Camera-type eye (tissue), 1 donor: ENCODE measurements around the gene CASP4. TPM values are rescaled to one million over a fixed set of nuclear protein-coding genes. Genes with fewer than 3 reads are reported as not detected.

Source experiments
- total RNA-seq: library from RNA; depleted of rRNA; stranded (reverse); fragments of >200 nt; gene quantifications from one replicate; pipeline ENCODE4 v1.2.3, GENCODE V29; 2014

CASP4 gene
- total RNA-seq = 38.8 TPM

DNA sequence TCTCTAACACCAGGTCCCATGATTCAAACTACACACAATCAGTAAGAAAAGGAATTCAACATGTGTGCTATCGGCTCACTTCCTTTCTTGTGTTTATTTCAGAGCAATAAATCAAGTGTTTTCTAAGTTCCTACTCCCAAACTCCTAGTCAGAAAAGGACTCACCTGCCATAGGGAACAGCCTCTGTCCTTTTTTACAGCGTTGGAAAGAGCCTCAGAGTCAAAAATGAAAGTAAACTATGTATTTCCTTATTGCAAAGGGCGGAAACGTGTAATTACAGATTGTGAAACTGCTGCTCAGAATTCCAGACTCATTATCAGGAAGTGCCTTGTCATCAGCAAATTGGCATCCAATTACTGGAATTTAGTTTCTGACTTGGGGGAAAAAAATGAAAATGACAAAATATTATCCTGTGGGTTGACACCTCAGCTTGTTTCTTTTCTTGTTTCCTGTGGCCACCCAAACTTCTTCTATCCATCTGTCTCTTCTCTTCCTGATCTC lies at the start of gene CASP4:
TSS of gene CASP4 (minus strand) at position 220 of the 501 bp plus-strand sequence. CDS start at position 171, 49 bp downstream.

DNA sequence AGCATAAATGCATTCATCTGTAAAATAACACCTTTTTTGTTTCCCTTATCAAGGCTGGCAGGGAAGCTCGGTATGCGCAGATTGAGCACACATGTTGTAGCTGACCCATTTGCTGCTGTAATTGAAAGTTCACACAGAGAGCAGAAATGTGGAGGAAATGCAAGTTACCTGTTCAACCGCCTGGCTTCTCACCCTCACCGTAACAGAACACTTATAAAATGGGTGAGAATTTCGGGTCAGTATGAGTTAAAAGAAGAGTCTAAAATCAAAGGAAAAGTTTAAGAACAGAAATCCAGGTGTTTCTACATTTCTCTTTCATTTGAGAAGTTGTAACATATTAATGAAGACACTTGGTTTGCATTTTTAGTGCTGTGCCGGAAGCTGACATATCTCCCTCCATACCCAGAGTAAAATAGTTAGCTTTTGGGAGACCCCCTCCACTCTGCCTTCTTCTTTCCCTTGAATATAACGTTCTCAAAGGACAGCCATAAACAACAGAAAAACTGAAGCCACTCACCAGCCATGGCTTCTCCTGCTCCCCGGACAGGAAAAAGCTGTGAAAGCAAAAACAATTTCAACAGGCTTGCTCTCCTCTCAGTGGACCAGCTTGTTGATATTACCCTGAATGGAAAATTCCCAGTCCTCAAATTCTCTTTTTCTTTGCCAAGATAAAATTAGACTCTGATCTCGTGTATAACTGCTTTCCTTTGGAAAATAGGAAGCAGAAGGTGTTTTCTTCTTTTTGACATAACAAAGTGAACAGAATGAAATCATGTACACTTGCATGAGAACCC lies 70.3 kb downstream of the CASP4 start, which contains the start of gene CASP12:
TSS of gene CASP12 (minus strand) at position 570 of the 794 bp plus-strand sequence.

Other genes starting within 250 kb of the CASP4 start
- gene CASP12, start 70.1 kb downstream of the CASP4 start, total RNA-seq = 0.27 TPM
- gene CASP5, start 54.6 kb upstream of the CASP4 start, total RNA-seq = not detected
- gene CASP1, start 66.6 kb upstream of the CASP4 start, total RNA-seq = 6.8 TPM
- gene CARD16, start 76.8 kb upstream of the CASP4 start, total RNA-seq = 7.7 TPM
- 0.88 TPM for gene CARD18, start 171.2 kb upstream of the CASP4 start, total RNA-seq